Left kidney (tissue), 2 donors: ENCODE data around the gene PPARA. TPM values are rescaled to one million over a fixed set of nuclear protein-coding genes. Genes with fewer than 3 reads are reported as not detected.

Experiments
- DNase-seq: peaks from one replicate; pipeline ENCODE4 v3.0.0-alpha.2; 2013
- polyA plus RNA-seq: library from polyadenylated mRNA; unstranded; fragments of 120-200 nt; gene quantifications from one replicate; pipeline ENCODE4 v1.2.1, GENCODE V29; 2013; ENCODE audit not compliant: insufficient read length

The PPARA gene
- polyA plus RNA-seq, 1 donor, result 32.4 TPM

GRCh38 chr22:46113110-46113909, 37.0 kb upstream of the PPARA start:
- no peak for DNase-seq

GRCh38 chr22:46113910-46114517, 36.3 kb upstream of the PPARA start:
- DNase-seq, result no peak

DNA sequence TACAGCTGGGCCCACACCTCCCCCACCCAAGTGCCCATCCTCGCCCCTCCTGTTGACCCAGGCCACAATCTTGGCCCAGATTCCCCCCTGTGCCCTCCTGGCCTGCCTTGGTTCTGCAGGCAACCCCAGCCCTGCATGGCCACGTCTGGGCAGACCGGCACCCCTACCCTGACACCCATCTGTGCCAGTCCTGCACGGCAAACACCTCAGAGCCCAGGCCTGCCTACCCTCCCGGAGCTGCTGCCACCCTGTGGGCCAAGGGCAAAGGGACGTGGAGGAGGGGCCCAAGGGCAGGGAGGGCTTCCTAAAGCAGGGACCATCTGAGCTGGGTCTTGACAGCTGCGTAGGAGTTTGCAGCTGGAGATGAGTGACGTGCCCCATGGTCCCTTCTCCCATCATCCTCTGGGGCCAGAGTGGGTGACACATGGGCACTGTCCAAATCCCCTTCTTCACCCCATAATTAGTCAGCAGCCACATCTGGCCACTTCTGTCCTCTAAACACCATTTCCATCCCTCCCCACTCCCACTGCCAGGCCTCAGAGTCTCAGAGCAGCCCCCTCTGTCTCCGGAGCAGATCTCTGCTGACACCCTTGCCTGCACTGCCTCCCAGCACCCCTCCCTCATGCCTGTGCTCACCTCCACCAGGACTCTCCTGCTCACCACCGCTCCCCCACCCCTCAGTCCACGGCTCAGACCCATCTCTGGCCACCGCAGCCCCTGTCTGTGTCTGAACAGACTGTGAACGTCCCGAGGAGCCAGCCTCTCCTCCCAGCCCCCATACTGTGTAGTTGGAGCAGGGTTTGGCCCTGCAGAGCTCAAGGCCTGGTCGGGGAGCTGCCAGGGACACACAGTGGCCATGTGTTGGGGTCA, 35.6 kb upstream of the PPARA start:
- no peak for DNase-seq

- no peak for DNase-seq
These were observed 35.0 kb upstream of the PPARA start for GRCh38 chr22:46115388-46115678.

- DNase-seq, result no peak
These were observed 34.4 kb upstream of the PPARA start for GRCh38 chr22:46115755-46116490.

DNA sequence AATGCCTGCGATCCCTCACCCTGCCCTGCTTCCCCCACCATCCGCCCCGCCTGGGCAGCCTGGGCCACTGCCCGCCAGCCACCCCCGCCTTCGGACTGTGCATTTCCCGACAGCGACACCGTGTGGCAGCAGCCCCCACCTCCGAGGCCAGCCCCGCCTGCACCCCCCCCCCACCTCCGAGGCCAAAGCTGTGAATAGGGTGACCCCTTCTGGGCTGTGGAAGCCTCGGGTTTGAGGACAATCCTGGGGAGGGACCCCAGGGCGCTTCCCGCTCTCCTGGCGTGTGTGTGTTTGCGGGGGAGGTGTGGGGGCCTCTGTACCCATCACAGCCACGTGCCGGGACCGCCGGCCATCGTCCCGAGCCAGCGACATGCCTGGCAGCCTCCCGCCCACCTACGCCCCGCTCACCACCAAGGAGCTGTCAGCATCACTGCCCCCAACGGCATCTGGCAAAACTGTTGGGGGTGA, 33.8 kb upstream of the PPARA start:
- peak; percentile 87 for DNase-seq

DNA sequence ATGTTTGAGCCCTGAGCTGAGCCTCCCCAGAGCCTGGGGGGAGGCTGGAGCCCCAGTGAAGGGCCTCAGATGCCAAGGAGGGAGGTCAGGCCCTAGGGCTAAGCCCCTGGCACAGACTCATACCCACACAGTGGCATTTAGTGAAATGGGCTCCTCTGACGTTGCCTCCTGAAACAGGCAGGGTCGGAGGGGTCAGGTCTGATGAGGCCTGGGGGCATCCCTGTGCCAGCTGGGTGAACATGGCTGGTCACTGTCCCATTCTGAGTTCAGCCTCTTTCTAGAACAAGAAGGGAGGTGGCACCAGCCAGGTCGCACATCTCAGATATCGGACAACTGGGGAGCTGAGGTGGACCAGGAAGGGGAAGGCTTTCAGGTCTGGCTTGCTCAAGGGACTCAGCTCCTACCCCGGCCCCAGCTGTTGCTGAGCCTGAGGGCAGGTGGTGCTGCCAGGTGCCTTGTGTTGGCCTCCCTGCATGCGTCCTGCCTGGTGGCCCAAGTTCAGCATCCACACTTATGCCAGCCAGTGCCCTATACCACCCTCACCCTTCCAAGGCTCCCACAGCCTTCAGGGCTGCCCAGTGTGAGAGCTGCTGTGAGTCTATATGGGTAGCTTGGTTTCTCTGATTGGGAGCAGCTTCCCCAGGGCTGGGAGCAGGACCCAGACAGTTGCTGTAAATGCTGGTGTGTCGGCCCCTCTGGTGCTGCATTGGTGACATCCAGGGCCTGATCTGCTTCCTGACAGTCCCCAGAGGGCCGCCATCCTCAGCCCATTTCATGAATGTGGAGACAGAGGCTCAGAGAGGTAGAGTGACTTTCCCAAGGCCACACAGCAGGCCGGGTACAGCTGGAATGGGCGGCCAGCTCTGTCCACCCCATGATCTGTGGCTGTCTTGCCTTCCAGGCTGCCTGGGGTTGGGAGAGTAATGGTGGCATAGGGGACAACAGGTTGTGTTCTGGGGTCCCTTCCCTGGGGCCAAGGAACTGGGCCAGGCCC, 32.8 kb upstream of the PPARA start:
- DNase-seq, result no peak

DNA sequence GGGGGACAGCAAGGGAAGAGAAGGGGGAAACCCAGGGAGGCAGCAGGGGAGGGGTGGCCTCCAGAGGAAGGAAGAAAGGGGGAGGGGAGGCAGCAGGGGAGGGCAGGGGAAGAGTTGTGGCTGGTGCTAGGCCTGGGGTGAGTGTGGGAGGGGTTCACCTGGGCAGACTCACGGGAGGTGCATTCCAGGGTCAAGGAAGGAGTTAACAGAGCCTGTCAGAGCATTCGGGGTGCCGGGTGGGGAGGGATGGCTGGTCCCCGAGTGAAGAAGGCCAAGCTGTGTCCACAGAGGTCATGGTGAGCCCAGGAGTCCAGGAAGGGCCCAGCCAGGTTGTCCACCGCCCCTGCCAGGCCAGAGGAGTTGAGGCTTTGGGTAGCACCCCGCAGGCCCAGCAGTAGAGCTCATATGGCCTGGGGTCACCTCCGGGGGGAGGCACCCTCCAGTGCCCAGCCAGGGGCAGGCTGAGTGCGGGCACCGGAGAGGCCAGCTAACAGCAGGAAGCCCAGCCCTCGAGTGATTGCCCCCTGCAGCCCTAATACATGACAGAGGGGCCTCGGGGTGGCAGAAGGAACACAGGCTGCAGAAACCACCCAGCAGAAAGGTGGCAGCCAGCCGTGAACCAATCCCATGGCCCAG, 31.1 kb upstream of the PPARA start:
- DNase-seq, result no peak

GRCh38 chr22:46119729-46120419, 30.5 kb upstream of the PPARA start:
- DNase-seq, result no peak

DNA sequence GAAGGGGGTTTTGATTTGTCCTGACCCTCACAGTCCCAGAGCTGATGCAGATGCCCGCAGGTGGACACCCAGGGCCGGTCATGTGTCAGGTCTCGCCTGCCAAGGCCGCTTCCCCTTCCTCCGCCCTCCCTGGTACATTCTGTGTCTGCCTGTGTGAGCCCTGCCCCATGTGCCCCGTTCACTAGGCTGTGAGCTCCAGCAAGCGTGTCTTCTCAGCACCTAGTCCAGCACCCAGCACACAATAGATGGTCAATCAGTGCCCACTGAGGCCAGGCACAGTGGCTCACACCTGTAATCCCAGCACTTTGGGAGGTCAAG, 29.9 kb upstream of the PPARA start:
- DNase-seq, result no peak

DNA sequence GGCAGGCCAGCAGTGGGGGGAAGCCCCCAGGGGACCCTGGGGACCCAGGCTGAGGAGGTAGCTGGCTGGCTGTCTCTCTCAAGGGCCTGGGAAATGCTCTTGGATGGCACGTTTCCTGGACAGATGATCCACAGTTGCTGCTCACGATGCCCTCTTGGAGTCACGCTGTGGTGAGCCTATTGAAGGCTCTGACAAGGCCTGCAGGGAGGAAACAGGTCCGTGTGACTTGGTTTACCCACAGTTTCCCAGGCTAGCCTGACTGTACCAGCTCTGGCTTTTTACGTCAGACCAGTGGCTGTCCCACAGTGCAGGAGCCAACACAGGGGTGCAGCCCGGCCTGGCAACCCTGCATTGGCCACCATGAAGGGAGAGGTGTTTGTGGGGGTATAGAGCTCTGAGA, 29.2 kb upstream of the PPARA start:
- no peak for DNase-seq

DNA sequence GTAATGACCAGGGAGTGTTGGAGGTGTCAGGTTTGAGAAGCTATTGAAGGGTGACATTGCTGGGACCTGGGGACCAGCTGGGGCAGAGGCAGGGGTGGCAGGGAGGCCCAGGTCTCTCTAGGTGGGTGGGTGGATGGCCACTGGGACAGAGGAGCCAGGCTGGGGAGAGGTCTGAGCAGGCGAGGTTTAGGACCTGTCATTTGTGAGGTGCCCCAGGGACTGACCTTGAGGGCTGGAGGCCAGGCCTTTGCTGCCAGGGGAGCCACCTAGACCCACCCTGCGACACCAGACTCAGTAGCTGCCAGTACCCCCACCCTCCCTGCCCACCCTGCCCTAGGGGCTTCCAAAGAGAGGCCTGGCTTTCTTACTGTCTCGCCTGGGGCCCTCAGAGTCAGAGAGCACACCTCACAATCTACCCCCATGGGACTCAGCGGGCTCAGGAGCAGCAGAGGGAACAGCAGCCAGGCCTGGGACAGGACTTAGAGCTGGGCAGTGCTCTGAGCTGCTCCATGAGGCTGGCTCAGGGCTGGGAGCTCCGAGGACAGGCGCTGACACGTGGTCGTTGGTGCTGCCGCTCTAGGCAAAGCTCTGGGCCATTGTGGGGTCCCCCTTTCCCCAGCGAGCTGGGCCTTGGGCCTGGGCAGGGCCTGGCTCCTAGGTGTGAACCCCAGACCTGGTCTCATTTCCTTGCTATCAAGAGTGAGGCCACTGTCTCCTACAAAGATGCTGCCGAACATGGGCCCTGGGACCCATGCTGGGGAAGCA, 28.6 kb upstream of the PPARA start:
- no peak for DNase-seq

- DNase-seq, result no peak
These were observed 27.8 kb upstream of the PPARA start for GRCh38 chr22:46122511-46122971.

DNA sequence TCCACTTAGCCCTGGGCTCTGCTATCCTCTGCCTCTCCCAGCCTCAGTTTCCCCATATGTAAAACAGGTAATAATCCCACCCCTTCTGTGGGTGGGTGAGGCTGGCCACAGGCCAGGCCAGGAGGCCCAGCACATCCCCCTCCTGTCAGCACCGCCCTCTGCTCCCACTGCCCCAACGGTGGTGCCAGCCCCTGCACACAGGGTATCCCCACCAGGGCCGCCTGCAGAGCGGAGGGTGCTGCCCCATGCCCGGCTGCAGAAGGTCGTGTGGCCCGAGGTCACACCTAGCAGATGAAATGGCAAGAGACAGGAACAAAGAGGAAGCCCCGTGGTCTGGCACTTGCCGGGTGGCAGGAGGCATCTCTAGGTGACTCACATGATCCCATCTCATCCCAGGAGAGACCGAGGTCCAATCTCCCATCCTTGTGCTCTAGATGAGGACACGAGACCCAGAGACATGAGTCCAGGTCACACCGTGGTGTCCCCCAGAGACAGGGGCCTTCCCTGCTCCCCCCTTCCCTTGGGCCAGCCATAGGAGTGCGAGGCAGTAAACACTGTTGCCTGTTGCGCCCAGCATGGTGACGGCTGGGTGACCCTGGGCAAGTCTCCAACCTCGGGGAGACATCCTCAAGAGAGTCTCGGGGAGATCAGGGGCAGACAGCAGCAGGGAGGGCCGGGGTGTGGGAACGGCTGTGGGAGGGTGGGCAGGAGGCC, 27.2 kb upstream of the PPARA start:
- no peak for DNase-seq

DNA sequence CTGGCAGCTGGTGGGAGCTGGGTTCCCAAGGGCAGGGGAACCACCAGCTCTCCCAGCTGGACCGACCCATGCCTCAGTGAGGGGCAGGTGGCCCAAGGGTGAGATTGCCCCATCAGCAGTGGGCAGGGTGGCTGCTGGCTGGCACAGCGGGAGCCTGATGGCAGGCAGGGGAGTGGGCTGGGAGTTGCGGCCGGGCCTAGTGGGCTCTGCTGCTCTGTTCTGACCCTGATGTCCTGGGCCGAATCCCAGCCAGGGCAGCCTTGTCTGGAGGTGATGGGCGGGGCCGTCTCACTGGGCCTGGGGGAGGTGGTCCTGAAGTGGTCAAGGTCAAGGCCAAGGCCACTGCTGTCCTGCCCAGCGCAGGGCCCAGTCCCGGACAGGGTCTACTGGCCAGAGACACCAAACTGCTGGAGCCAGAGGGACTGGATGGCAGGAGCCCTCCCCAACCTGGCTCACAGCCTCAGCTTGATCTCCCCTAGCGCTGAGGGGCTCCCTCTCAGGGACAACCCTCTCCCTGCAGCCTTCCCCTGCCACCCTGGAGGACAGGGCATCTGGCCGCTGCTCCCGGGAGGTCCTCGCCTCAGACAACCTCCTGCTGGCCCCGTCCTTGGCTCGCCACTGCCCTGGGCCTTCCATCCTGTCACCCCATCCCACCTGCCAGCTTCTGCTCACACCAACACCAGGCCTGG, 26.5 kb upstream of the PPARA start:
- no peak for DNase-seq

GRCh38 chr22:46124383-46125144, 25.8 kb upstream of the PPARA start:
- DNase-seq, result no peak

DNA sequence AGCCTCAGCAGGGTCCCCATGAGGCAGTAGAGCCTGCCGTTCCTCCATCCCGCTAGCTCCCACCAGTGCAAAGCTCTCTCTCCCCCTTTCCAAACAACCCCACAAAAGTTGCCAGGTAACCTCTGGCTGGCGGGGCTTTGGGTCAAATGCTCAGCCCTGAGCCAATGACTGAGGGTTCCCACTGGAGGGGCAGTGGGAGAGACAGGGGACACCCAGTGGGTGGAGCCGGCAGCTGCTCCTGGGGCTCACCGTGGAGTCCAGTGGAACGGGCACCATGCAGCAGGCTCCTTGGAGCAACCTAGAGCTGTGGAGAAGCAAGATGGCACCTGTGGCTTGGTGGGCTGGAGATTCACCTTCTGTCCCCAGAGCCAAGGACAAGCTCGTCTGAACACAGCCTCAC, 25.0 kb upstream of the PPARA start:
- no peak for DNase-seq
